ENCODE results near the gene ALX4. TPM values are rescaled to one million over a fixed set of nuclear protein-coding genes. Genes with fewer than 3 reads are reported as not detected.
A peak's percentile ranks its signal among the peaks of the same experiment; 100 is the strongest.

The ALX4 gene
- total and polyA plus RNA-seq, 2 of the 8 experiments (the other 6 are each of a cell fraction or from before 2014, with no cell fraction given), result not detected

DNA sequence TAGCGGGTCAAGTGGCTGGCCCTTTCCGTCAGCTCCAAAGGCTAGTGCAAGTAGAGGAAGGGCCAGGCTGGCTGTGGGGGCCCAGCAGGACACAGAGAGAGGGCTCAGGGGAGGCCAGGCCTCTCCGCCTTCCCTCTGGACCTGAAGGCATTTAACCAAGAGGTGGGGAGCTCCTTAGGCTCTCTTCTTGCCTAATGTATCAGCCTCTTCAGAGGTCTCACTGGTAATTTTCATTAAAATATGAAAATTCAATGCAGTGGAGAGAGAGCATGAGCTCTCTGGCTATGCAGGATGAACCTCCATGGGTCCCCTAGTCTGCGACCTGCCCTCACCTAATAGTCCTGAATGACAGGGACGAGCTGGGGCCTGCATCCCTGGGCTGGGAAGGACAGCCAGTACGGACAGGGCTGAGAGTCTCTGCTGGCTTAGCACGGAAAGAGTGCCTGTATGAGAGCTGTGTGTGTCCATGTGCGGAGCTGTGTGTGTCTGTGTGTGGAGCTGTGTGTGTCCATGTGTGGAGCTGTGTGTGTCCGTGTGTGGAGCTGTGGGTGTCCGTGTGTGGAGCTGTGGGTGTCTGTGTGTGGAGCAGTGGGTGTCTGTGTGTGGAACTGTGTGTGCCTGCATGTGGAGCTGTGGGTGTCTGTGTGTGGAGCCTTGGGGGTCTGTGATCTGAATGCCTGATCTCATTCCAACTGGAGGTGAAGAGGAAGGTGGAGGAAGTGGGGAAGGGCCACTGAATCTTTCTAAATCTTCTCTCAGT is 2.4 kb downstream of the ALX4 start:
- H3K18ac ChIP-seq (ENCODE audit: extremely low read depth, low read length), result peak overlapping the region; percentile 48; the same call in 1 of the 2 replicates
- ChIA-PET POLR2A (ENCODE audit: partially characterized antibody) (interaction anchor here (1.1 to 6.7 kb wide), 2 partner anchors 11 to 27 kb away, joined by 3 to 47 read pairs; no protein-coding TSS in a partner anchor), CTCF (ENCODE audit: partially characterized antibody) (interaction anchor here (0.8 to 5.2 kb wide), 8 partner anchors 9 to 446 kb away, joined by 3 to 28 read pairs (median 4); no protein-coding TSS in a partner anchor)
- H2BK5ac ChIP-seq (ENCODE audit: low read depth, low read length), result no peak overlapping the region
- H3K9ac ChIP-seq (replicated peaks in 1 of 4; ENCODE audit: extremely low read depth in 1 of 4, low read depth in 3 of 4, low read length in 3 of 4), result no peak overlapping the region
- DNase-seq (ENCODE audit: low read depth in 1 of 2, low spot score in 2 of 2) (no peak), FAIRE-seq (no peak)
- H3K79me2 ChIP-seq (ENCODE audit: control insufficient read depth in 1 of 2, insufficient read depth in 2 of 2, low read length in 2 of 2), result no peaks in the 10 kb centered on the region
- WGBS, 2 experiments (ENCODE audit: extremely low coverage in 1 of 2, insufficient coverage in 1 of 2, insufficient read length in 1 of 2, insufficient replicate concordance in 2 of 2, low coverage in 1 of 2, low lambda C conversion rate in 2 of 2, missing lambda C conversion rate in 1 of 2), result 20% methylated on average over 10 of the region's 10 CpGs; no CpG with 5 or more reads in 1 of the 2 experiments
- H3K36me3 ChIP-seq (ENCODE audit: control insufficient read depth in 2 of 4, insufficient read depth in 4 of 4, low read length in 3 of 4), result no peaks in the 10 kb centered on the region
- TF ChIP-seq CBX8 (IDR thresholded peaks at IDR 0.05; ENCODE audit: borderline replicate concordance, low read depth, low read length) (0 out of 2 replicates have a peak, but pooled peaks have one; percentile 36), SP1 (IDR thresholded peaks at IDR 0.05; ENCODE audit: low read depth, low read length) (no peak)
- no peak overlapping the region for H3K14ac ChIP-seq (ENCODE audit: insufficient read length)
- peak overlapping the region; percentile 72; the same call in 1 of the 2 replicates for H2BK12ac ChIP-seq (ENCODE audit: low read depth, low read length)
- H3K23ac ChIP-seq (ENCODE audit: insufficient read length), result no peak overlapping the region
- H3K4me3 ChIP-seq (ENCODE audit: extremely low read depth in 1 of 4, insufficient read depth in 2 of 4, low read depth in 3 of 4, low read length in 4 of 4), result no peak overlapping the region
- no peak overlapping the region for H4K5ac ChIP-seq (ENCODE audit: insufficient read length, low read depth, low read length)
- no peak overlapping the region for H4K91ac ChIP-seq (replicated peaks; ENCODE audit: insufficient read length, low read length)
- H3K56ac ChIP-seq (replicated peaks; ENCODE audit: insufficient read length, low read depth, low read length), result no peak overlapping the region
- peak overlapping the region; percentile 83 for H2BK15ac ChIP-seq (ENCODE audit: low read length)
- no peak overlapping the region for H3K27ac ChIP-seq (ENCODE audit: low read depth, low read length)
- H4K8ac ChIP-seq (ENCODE audit: extremely low read depth, insufficient read depth, low read length), result no peak overlapping the region
- H3K4me1 ChIP-seq (replicated peaks in 1 of 4; ENCODE audit: control insufficient read depth in 3 of 4, insufficient read depth in 4 of 4, low read length in 3 of 4), result peaks cover 3 to 34% (median 23%) of the 10 kb centered on the region in 4 experiments
- no peak overlapping the region for H3K4ac ChIP-seq (replicated peaks; ENCODE audit: insufficient read length, low read depth, low read length)
- no peaks in the 10 kb centered on the region for H3K79me1 ChIP-seq (ENCODE audit: low read depth, low read length)
- H2BK20ac ChIP-seq (ENCODE audit: low read length), result no peak overlapping the region
- H3K27me3 ChIP-seq (replicated peaks in 1 of 4; ENCODE audit: control insufficient read depth in 3 of 4, extremely low read depth in 1 of 4, insufficient read depth in 3 of 4, low read length in 3 of 4), result peaks cover 97 to 100% (median 98%) of the 10 kb centered on the region in 4 experiments
- peaks cover 20 to 27% of the 10 kb centered on the region in 2 experiments for H4K20me1 ChIP-seq (replicated peaks in 1 of 2; ENCODE audit: control insufficient read depth in 1 of 2, insufficient read depth in 2 of 2, low read length in 2 of 2)
- H2AK5ac ChIP-seq (ENCODE audit: low read depth, low read length), result no peak overlapping the region
- no peak overlapping the region for H2AFZ ChIP-seq (ENCODE audit: low read length)
- peaks cover 7% of the 10 kb centered on the region; the same call in 1 of the 2 replicates for H3K23me2 ChIP-seq (ENCODE audit: low read depth, low read length)
- no peak overlapping the region; a peak in 1 of 4 replicates for H3K4me2 ChIP-seq (ENCODE audit: insufficient read depth in 1 of 2, low read depth in 2 of 2, low read length in 2 of 2)
- H3K9me3 ChIP-seq (ENCODE audit: insufficient read depth in 2 of 2, low read depth in 1 of 2, low read length in 1 of 2), result no peaks in the 10 kb centered on the region; a peak in 1 of 4 replicates
- H2BK120ac ChIP-seq (replicated peaks; ENCODE audit: low read depth, low read length), result no peak overlapping the region
